Neuronal stem cell (in vitro differentiated cells): ENCODE measurements around the gene GP1BA.

Experiments used
- DNase-seq: peaks from one replicate; pipeline ENCODE4 v3.0.0-alpha.2; 2013; ENCODE audit warnings: low spot score
- H2AFZ ChIP-seq: one replicate; pipeline ENCODE4 v1.6.1; 2013; ENCODE audit warnings: mild to moderate bottlenecking, low read length, inconsistent platforms
- H2AK5ac ChIP-seq: 2 replicates; pipeline ENCODE4 v1.6.1; 2013; ENCODE audit warnings: low read depth, mild to moderate bottlenecking, inconsistent platforms, low read length, moderate library complexity, mixed read lengths
- H2BK120ac ChIP-seq: 2 replicates; pipeline ENCODE4 v1.6.1; 2013; ENCODE audit warnings: low read depth, mild to moderate bottlenecking, inconsistent platforms, low read length, moderate library complexity, mixed read lengths
- H2BK12ac ChIP-seq: one replicate; pipeline ENCODE4 v1.6.1; 2013; ENCODE audit warnings: low read length, inconsistent platforms
- H2BK15ac ChIP-seq: 2 replicates; pipeline ENCODE4 v1.6.1; 2013; ENCODE audit warnings: mild to moderate bottlenecking, low read length, inconsistent platforms, mixed read lengths
- H2BK5ac ChIP-seq: one replicate; pipeline ENCODE4 v1.6.1; 2013; ENCODE audit warnings: inconsistent platforms, mild to moderate bottlenecking, low read length, moderate library complexity
- H3K14ac ChIP-seq: one replicate; pipeline ENCODE4 v1.6.1; 2013; ENCODE audit warnings: low read length, inconsistent platforms
- H3K18ac ChIP-seq: 2 replicates; pipeline ENCODE4 v1.6.1; 2013; ENCODE audit warnings: low read length, inconsistent platforms
- H3K23ac ChIP-seq: 2 replicates; pipeline ENCODE4 v1.6.1; 2013; ENCODE audit warnings: low read depth, mild to moderate bottlenecking, mixed read lengths, low read length, inconsistent platforms; ENCODE audit not compliant: poor library complexity
- H3K27ac ChIP-seq: replicated peaks from 3 replicates; pipeline ENCODE4 v1.5.1; 2013; ENCODE audit warnings: low read length, inconsistent platforms
- H3K27me3 ChIP-seq, 3 experiments: 2 replicates each; pipeline ENCODE4 v1.6.1; 2013; ENCODE audit warnings: low read length in 3 of 3, mild to moderate bottlenecking in 2 of 3, inconsistent platforms in 1 of 3, low read depth in 1 of 3, mixed read lengths in 1 of 3, moderate library complexity in 1 of 3; ENCODE audit not compliant: control insufficient read depth in 3 of 3, insufficient read depth in 3 of 3
- H3K36me3 ChIP-seq, 2 donors: replicated peaks in 1 of 2; 2 replicates each; pipeline ENCODE4 v1.6.1; 2013; ENCODE audit warnings: low read length in 2 of 2; ENCODE audit not compliant: control insufficient read depth in 2 of 2, insufficient read depth in 2 of 2
- H3K4ac ChIP-seq: 2 replicates; pipeline ENCODE4 v1.6.1; 2013; ENCODE audit warnings: inconsistent platforms, mild to moderate bottlenecking, low read length, moderate library complexity
- H3K4me1 ChIP-seq, 2 donors: 1 replicate in 1 of 2; 2 replicates in 1 of 2; pipeline ENCODE4 v1.6.1; 2013; ENCODE audit warnings: low read length in 2 of 2, low read depth in 1 of 2; ENCODE audit not compliant: control insufficient read depth in 2 of 2, insufficient read depth in 1 of 2
- H3K4me2 ChIP-seq: one replicate; pipeline ENCODE4 v1.6.1; 2013; ENCODE audit warnings: mild to moderate bottlenecking, low read length, inconsistent platforms; ENCODE audit not compliant: insufficient read depth, poor library complexity, severe bottlenecking
- H3K4me3 ChIP-seq, 2 donors: 2 replicates each; pipeline ENCODE4 v1.5.1; 2013; ENCODE audit warnings: low read length in 2 of 2, mild to moderate bottlenecking in 2 of 2, inconsistent platforms in 1 of 2, moderate library complexity in 1 of 2
- H3K79me1 ChIP-seq: one replicate; pipeline ENCODE4 v1.6.1; 2013; ENCODE audit warnings: low read depth, mild to moderate bottlenecking, inconsistent platforms, low read length, moderate library complexity
- H3K9ac ChIP-seq: one replicate; pipeline ENCODE4 v1.6.1; 2013; ENCODE audit warnings: mild to moderate bottlenecking, low read depth, low read length, inconsistent platforms; ENCODE audit not compliant: poor library complexity
- H3K9me3 ChIP-seq, 2 donors: replicated peaks in 1 of 2; 2 replicates each; pipeline versions ENCODE3 to v1.6.1; 2013; ENCODE audit warnings: low read length in 2 of 2, mild to moderate bottlenecking in 2 of 2, inconsistent platforms in 1 of 2, low read depth in 1 of 2, mixed read lengths in 1 of 2, moderate library complexity in 1 of 2; ENCODE audit not compliant: control insufficient read depth in 2 of 2, insufficient read depth in 1 of 2
- H4K8ac ChIP-seq: one replicate; pipeline ENCODE4 v1.6.1; 2013; ENCODE audit warnings: low read depth, mild to moderate bottlenecking, inconsistent platforms, low read length, moderate library complexity
- H4K91ac ChIP-seq: one replicate; pipeline ENCODE4 v1.6.1; 2013; ENCODE audit warnings: low read length, low read depth, mild to moderate bottlenecking, inconsistent platforms; ENCODE audit not compliant: poor library complexity
- WGBS, 2 donors: extraction: QIAGEN DNeasy Blood & Tissue Kit; methylation state at CpG; one replicate each; pipeline ENCODE4 v1.1.7; 2013; ENCODE audit warnings: missing lambda C conversion rate in 2 of 2, mixed read lengths in 1 of 2; ENCODE audit not compliant: insufficient read length in 2 of 2, insufficient replicate concordance in 1 of 2; ENCODE audit errors: extremely low coverage in 2 of 2; 5-methylcytosine and 5-hydroxymethylcytosine counted together

GP1BA gene

GRCh38 chr17:4972322-4972721, 40.2 kb downstream of the GP1BA start:
- Histone ChIP-seq H2BK5ac (no peak overlapping the region), H3K9ac (peak overlapping the region; percentile 65), H3K79me1 (peaks cover 2% of the 10 kb centered on the region), H4K91ac (no peak overlapping the region), H3K4me1 (peaks cover 4 to 11% of the 10 kb centered on the region in 2 donors), H3K23ac (no peak overlapping the region), H2BK12ac (no peak overlapping the region), H2BK120ac (no peak overlapping the region), H3K27me3 (no peaks in the 10 kb centered on the region), H2AFZ (no peak overlapping the region), H3K18ac (no peak overlapping the region), H3K4me3 (no peak overlapping the region), H3K27ac (no peak overlapping the region), H4K8ac (no peak overlapping the region), H2AK5ac (no peak overlapping the region), H3K4me2 (no peak overlapping the region), H2BK15ac (no peak overlapping the region), H3K4ac (no peak overlapping the region), H3K36me3 (peaks cover 7 to 20% of the 10 kb centered on the region in 2 donors), H3K14ac (no peak overlapping the region), H3K9me3 (peaks cover 0 to 1% of the 10 kb centered on the region in 2 donors)
- no peak for DNase-seq
- WGBS, 2 donors, result no CpG with 5 or more reads among the region's 12 CpGs

DNA sequence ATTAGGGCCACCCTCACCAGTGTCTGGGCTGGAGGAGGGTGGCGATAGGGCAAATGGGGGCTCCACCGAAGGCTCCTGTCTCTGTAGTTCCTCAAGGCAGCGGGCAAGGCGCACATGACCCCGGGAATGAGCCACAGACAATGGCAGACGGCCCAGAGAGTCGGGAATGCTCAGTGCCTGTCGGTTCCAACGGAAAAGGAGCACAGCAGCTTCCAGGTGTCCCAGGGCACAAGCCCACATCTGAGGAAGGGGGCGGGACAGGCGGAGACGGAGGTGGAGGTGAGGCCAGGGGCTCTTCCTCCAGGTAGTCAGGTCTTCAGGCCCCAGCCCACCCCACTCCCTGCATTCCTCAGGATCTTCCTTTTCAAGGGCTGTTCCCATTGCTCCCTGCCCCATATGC, 40.7 kb downstream of the GP1BA start:
- Histone ChIP-seq H3K14ac (no peak overlapping the region), H3K27ac (no peak overlapping the region), H3K9me3 (peaks cover 0 to 1% of the 10 kb centered on the region in 2 donors), H3K9ac (no peak overlapping the region), H3K27me3 (no peaks in the 10 kb centered on the region), H2AK5ac (no peak overlapping the region), H2AFZ (no peak overlapping the region), H3K79me1 (peaks cover 2% of the 10 kb centered on the region), H3K4me3 (no peak overlapping the region), H3K4me2 (no peak overlapping the region), H3K23ac (peak overlapping the region; percentile 39), H3K4ac (no peak overlapping the region), H3K18ac (no peak overlapping the region), H3K36me3 (peaks cover 10 to 20% of the 10 kb centered on the region in 2 donors), H4K91ac (no peak overlapping the region), H2BK15ac (no peak overlapping the region), H2BK120ac (no peak overlapping the region), H4K8ac (no peak overlapping the region), H3K4me1 (peaks cover 4 to 11% of the 10 kb centered on the region in 2 donors), H2BK5ac (no peak overlapping the region), H2BK12ac (no peak overlapping the region)
- no peak for DNase-seq
- no CpG with 5 or more reads among the region's 12 CpGs for WGBS, 2 donors

- no peak for DNase-seq
- no peak overlapping the region for H3K4ac ChIP-seq
- H3K36me3 ChIP-seq, result peaks cover 10 to 20% of the 10 kb centered on the region in 2 donors
- no peak overlapping the region for H3K14ac ChIP-seq
- H2AFZ ChIP-seq, result no peak overlapping the region
- no peak overlapping the region for H3K27ac ChIP-seq
- H4K91ac ChIP-seq, result peak overlapping the region; percentile 5
- no peaks in the 10 kb centered on the region for H3K27me3 ChIP-seq
- H3K9me3 ChIP-seq, result peaks cover 0 to 1% of the 10 kb centered on the region in 2 donors
- H3K4me1 ChIP-seq, result peaks cover 2 to 10% of the 10 kb centered on the region in 2 donors
- no peak overlapping the region for H3K4me2 ChIP-seq
- H3K79me1 ChIP-seq, result no peaks in the 10 kb centered on the region
- H3K9ac ChIP-seq, result no peak overlapping the region
- WGBS, 2 donors, result no CpG with 5 or more reads among the region's 10 CpGs
- no peak overlapping the region for H2BK15ac ChIP-seq
- no peak overlapping the region for H3K23ac ChIP-seq
- no peak overlapping the region for H2AK5ac ChIP-seq
- H2BK120ac ChIP-seq, result no peak overlapping the region
- H3K4me3 ChIP-seq, result no peak overlapping the region
- H2BK12ac ChIP-seq, result no peak overlapping the region
- H4K8ac ChIP-seq, result no peak overlapping the region
- no peak overlapping the region for H2BK5ac ChIP-seq
- H3K18ac ChIP-seq, result no peak overlapping the region
Measured at GRCh38 chr17:4973256-4974114, 41.4 kb downstream of the GP1BA start.

GRCh38 chr17:4974115-4974670, 42.1 kb downstream of the GP1BA start:
- H2BK5ac ChIP-seq, result no peak overlapping the region
- no peak overlapping the region for H3K23ac ChIP-seq
- H3K36me3 ChIP-seq, result peaks cover 10 to 20% of the 10 kb centered on the region in 2 donors
- H3K14ac ChIP-seq, result no peak overlapping the region
- no peak overlapping the region for H2BK12ac ChIP-seq
- DNase-seq, result no peak
- H2AK5ac ChIP-seq, result no peak overlapping the region
- no peak overlapping the region for H2BK120ac ChIP-seq
- no CpG with 5 or more reads among the region's 9 CpGs for WGBS, 2 donors
- H2AFZ ChIP-seq, result no peak overlapping the region
- no peak overlapping the region for H4K91ac ChIP-seq
- no peak overlapping the region for H3K4ac ChIP-seq
- no peak overlapping the region for H4K8ac ChIP-seq
- H3K27ac ChIP-seq, result no peak overlapping the region
- no peak overlapping the region for H3K18ac ChIP-seq
- no peak overlapping the region for H2BK15ac ChIP-seq
- H3K79me1 ChIP-seq, result no peaks in the 10 kb centered on the region
- H3K9ac ChIP-seq, result no peak overlapping the region
- H3K4me1 ChIP-seq, result peaks cover 2 to 3% of the 10 kb centered on the region in 2 donors
- H3K4me2 ChIP-seq, result no peak overlapping the region
- no peaks in the 10 kb centered on the region for H3K27me3 ChIP-seq
- peaks cover 0 to 1% of the 10 kb centered on the region in 2 donors for H3K9me3 ChIP-seq
- H3K4me3 ChIP-seq, result no peak overlapping the region
